HEK293 (cell line): ENCODE measurements around the gene FGA.

Experiments
- CTCF ChIA-PET: fragments of 350-600 bp; formaldehyde crosslinking; extraction: SDS; loops from one replicate; lab custom pipeline; 2021; ENCODE audit warnings: antibody characterized with exemption; lab: Yijun Ruan, JAX
- POLR2A ChIA-PET: fragments of 300-600 bp; formaldehyde crosslinking; extraction: SDS; loops from one replicate; lab custom pipeline; 2020; ENCODE audit warnings: antibody characterized with exemption, inconsistent platforms; lab: Yijun Ruan, JAX
- H3K27ac ChIP-seq: fragments of 200-500 bp; sonication (Bioruptor generic); 2 replicates; pipeline ENCODE4 v1.5.1; 2014; ENCODE audit warnings: low read depth, low read length, control low read depth, inconsistent platforms; ENCODE audit errors: extremely low read depth
- H3K36me3 ChIP-seq, 2 experiments: fragments of 200-500 bp in 1 of 2; sonication (Bioruptor generic) in 1 of 2; 1 replicate in 1 of 2; 2 replicates in 1 of 2; pipeline ENCODE4 v1.5.1; 2014 to 2017; ENCODE audit warnings: inconsistent platforms in 2 of 2, low read length in 2 of 2; ENCODE audit not compliant: control insufficient read depth in 2 of 2, insufficient read depth in 1 of 2
- H3K4me1 ChIP-seq: fragments of 200-500 bp; sonication (Bioruptor generic); 2 replicates; pipeline ENCODE4 v1.5.1; 2014; ENCODE audit warnings: mild to moderate bottlenecking, low read length, inconsistent platforms; ENCODE audit not compliant: control insufficient read depth, insufficient read depth
- H3K4me3 ChIP-seq: 2 replicates; pipeline ENCODE4 v1.5.1; 2011; ENCODE audit warnings: low read depth, mild to moderate bottlenecking, control low read depth, low read length, moderate library complexity
- H3K9me3 ChIP-seq: fragments of 200-500 bp; sonication (Bioruptor generic); 2 replicates; pipeline ENCODE4 v1.5.1; 2014; ENCODE audit warnings: low read depth, low read length, inconsistent platforms; ENCODE audit not compliant: control insufficient read depth, insufficient read depth
- ATF2 ChIP-seq: fragments of 450-650 bp; formaldehyde crosslinking; IDR thresholded peaks from 2 replicates; pipeline ENCODE4 v1.5.1; 2016; ENCODE audit warnings: missing biosample characterization, missing genetic modification characterization, low read depth
- EGR2 ChIP-seq: fragments of 450-650 bp; formaldehyde crosslinking; IDR thresholded peaks from 2 replicates; pipeline ENCODE4 v1.5.1; 2016; ENCODE audit warnings: low read depth, missing biosample characterization, missing genetic modification characterization
- GLI4 ChIP-seq: fragments of 450-650 bp; formaldehyde crosslinking; IDR thresholded peaks from 2 replicates; pipeline ENCODE4 v1.5.1; 2016; ENCODE audit warnings: missing biosample characterization, missing genetic modification characterization
- OVOL3 ChIP-seq: fragments of 450-650 bp; formaldehyde crosslinking; IDR thresholded peaks from 2 replicates; pipeline ENCODE4 v1.5.1; 2016; ENCODE audit warnings: missing biosample characterization, missing genetic modification characterization
- PRDM10 ChIP-seq: fragments of 450-650 bp; formaldehyde crosslinking; IDR thresholded peaks from 2 replicates; pipeline ENCODE4 v1.5.1; 2016; ENCODE audit warnings: missing biosample characterization, missing genetic modification characterization
- SP7 ChIP-seq: fragments of 450-650 bp; formaldehyde crosslinking; IDR thresholded peaks from 2 replicates; pipeline ENCODE4 v1.5.1; 2016; ENCODE audit warnings: missing biosample characterization, missing genetic modification characterization
- YY2 ChIP-seq: fragments of 450-650 bp; formaldehyde crosslinking; IDR thresholded peaks from 2 replicates; pipeline ENCODE4 v1.5.1; 2016; ENCODE audit warnings: missing biosample characterization, missing genetic modification characterization
- ZBTB10 ChIP-seq: fragments of 450-650 bp; formaldehyde crosslinking; IDR thresholded peaks from 2 replicates; pipeline ENCODE4 v1.5.1; 2016; ENCODE audit warnings: missing biosample characterization, missing genetic modification characterization
- ZBTB6 ChIP-seq: fragments of 450-650 bp; formaldehyde crosslinking; IDR thresholded peaks from 2 replicates; pipeline ENCODE4 v1.5.1; 2017; ENCODE audit warnings: missing biosample characterization, missing genetic modification characterization
- ZFP37 ChIP-seq: fragments of 450-650 bp; formaldehyde crosslinking; IDR thresholded peaks from 2 replicates; pipeline ENCODE4 v1.5.1; 2016; ENCODE audit warnings: missing biosample characterization, missing genetic modification characterization
- ZNF133 ChIP-seq: fragments of 450-650 bp; formaldehyde crosslinking; IDR thresholded peaks from 2 replicates; pipeline ENCODE4 v1.5.1; 2016; ENCODE audit warnings: missing biosample characterization, missing genetic modification characterization
- ZNF138 ChIP-seq: fragments of 450-650 bp; formaldehyde crosslinking; IDR thresholded peaks from 2 replicates; pipeline ENCODE4 v1.5.1; 2016; ENCODE audit warnings: missing biosample characterization, missing genetic modification characterization, borderline replicate concordance
- ZNF16 ChIP-seq: fragments of 450-650 bp; formaldehyde crosslinking; IDR thresholded peaks from 2 replicates; pipeline ENCODE4 v1.5.1; 2016; ENCODE audit warnings: low read depth, missing biosample characterization, missing genetic modification characterization
- ZNF18 ChIP-seq: fragments of 450-650 bp; formaldehyde crosslinking; IDR thresholded peaks from 2 replicates; pipeline ENCODE4 v1.5.1; 2016; ENCODE audit warnings: missing biosample characterization, missing genetic modification characterization
- ZNF211 ChIP-seq: fragments of 450-650 bp; formaldehyde crosslinking; IDR thresholded peaks from 2 replicates; pipeline ENCODE4 v1.5.1; 2016; ENCODE audit warnings: low read depth, missing biosample characterization, missing genetic modification characterization
- ZNF23 ChIP-seq: fragments of 450-650 bp; formaldehyde crosslinking; IDR thresholded peaks from 2 replicates; pipeline ENCODE4 v1.5.1; 2016; ENCODE audit warnings: missing biosample characterization, missing genetic modification characterization, borderline replicate concordance
- ZNF501 ChIP-seq: fragments of 450-650 bp; formaldehyde crosslinking; IDR thresholded peaks from 2 replicates; pipeline ENCODE4 v1.5.1; 2016; ENCODE audit warnings: missing biosample characterization, missing genetic modification characterization
- ZNF549 ChIP-seq: fragments of 450-650 bp; IDR thresholded peaks from 2 replicates; pipeline ENCODE4 v1.5.1; 2018; ENCODE audit warnings: missing biosample characterization, missing genetic modification characterization, mild to moderate bottlenecking, inconsistent platforms, moderate library complexity
- ZNF621 ChIP-seq: fragments of 450-650 bp; formaldehyde crosslinking; IDR thresholded peaks from 2 replicates; pipeline ENCODE4 v1.5.1; 2017; ENCODE audit warnings: missing biosample characterization, missing genetic modification characterization
- ZNF677 ChIP-seq: fragments of 450-650 bp; IDR thresholded peaks from 2 replicates; pipeline ENCODE4 v1.5.0; 2018; ENCODE audit warnings: missing biosample characterization, mild to moderate bottlenecking, missing genetic modification characterization, moderate library complexity
- ZNF692 ChIP-seq: fragments of 450-650 bp; formaldehyde crosslinking; IDR thresholded peaks from 2 replicates; pipeline ENCODE4 v1.5.1; 2016; ENCODE audit warnings: missing biosample characterization, missing genetic modification characterization
- ZNF843 ChIP-seq: fragments of 450-650 bp; formaldehyde crosslinking; IDR thresholded peaks from 2 replicates; pipeline ENCODE4 v1.5.1; 2016; ENCODE audit warnings: missing biosample characterization, missing genetic modification characterization

FGA gene

GRCh38 chr4:154562697-154563254 is 27.8 kb downstream of the FGA start, which contains the start of gene FGB:
Gene FGB, plus strand, starts transcription at chr4:154563011. Its CDS starts 8 bp downstream, at chr4:154563019.
- Histone ChIP-seq H3K9me3 (no peaks in the 10 kb centered on the region), H3K36me3 (no peaks in the 10 kb centered on the region), H3K27ac (no peak within 1 kb of the TSS), H3K4me1 (no peaks in the 10 kb centered on the region), H3K4me3 (no peak within 1 kb of the TSS)
- POLR2A ChIA-PET = no interaction called here
- CTCF ChIA-PET = interaction anchor here (1.6 to 15.4 kb wide), 4 partner anchors 10 to 75 kb away, joined by 3 to 429 read pairs (median 4); partner anchors contain the start of genes FGG and PLRG1
- TF ChIP-seq ZNF211 (tag by site-specific recombination) = no peak
- no peak for TF ChIP-seq ZNF501 (tag by site-specific recombination)
- no peak for TF ChIP-seq ZBTB6 (tag by site-specific recombination)
- TF ChIP-seq ZNF23 (tag by site-specific recombination) = no peak
- no peak for TF ChIP-seq OVOL3 (tag by site-specific recombination)
- TF ChIP-seq ZNF843 (tag by site-specific recombination) = no peak
- TF ChIP-seq ZNF133 (tag by site-specific recombination) = no peak
- TF ChIP-seq YY2 (tag by site-specific recombination) = no peak
- no peak for TF ChIP-seq GLI4
- TF ChIP-seq ZNF16 (tag by site-specific recombination) = no peak
- no peak for TF ChIP-seq ATF2 (tag by site-specific recombination)
- no peak for TF ChIP-seq ZNF677 (tag by site-specific recombination)
- TF ChIP-seq ZNF549 (tag by site-specific recombination) = no peak

- no peak overlapping the region for H3K27ac ChIP-seq
- H3K4me3 ChIP-seq = no peak overlapping the region
- no peaks in the 10 kb centered on the region for H3K9me3 ChIP-seq
- ChIA-PET CTCF (interaction anchor here (15.4 kb wide), 1 partner anchor 56 kb away, joined by 429 read pairs; the partner anchor contains the start of gene FGG), POLR2A (no interaction called here)
- H3K36me3 ChIP-seq = no peaks in the 10 kb centered on the region
- no peaks in the 10 kb centered on the region for H3K4me1 ChIP-seq
- TF ChIP-seq OVOL3 (tag by site-specific recombination) (no peak), ZNF16 (tag by site-specific recombination) (no peak), EGR2 (tag by site-specific recombination) (no peak), SP7 (no peak), PRDM10 (tag by site-specific recombination) (no peak), ZNF18 (tag by site-specific recombination) (no peak), ZNF621 (tag by site-specific recombination) (no peak), ZNF692 (tag by site-specific recombination) (no peak), ZFP37 (tag by site-specific recombination) (no peak), ZBTB10 (no peak), ZNF138 (no peak)
Measured at GRCh38 chr4:154560824-154561231, 29.7 kb downstream of the FGA start.
